Measurements from ENCODE around the gene BRS3. TPM values are rescaled to one million over a fixed set of nuclear protein-coding genes. Genes with fewer than 3 reads are reported as not detected.

BRS3 gene
- total RNA-seq, 1 experiment from 2014 or later: not detected

- H3K9ac ChIP-seq (ENCODE audit: low read length): no peak overlapping the region
- no peaks in the 10 kb centered on the region for H3K9me3 ChIP-seq (ENCODE audit: low read length)
- intact Hi-C loops (cut with micrococcal nuclease): loop anchor here (1.0 to 5.0 kb wide), 2 partner anchors 58 to 173 kb away; no protein-coding TSS in a partner anchor
- ATAC-seq (0 out of 2 replicates have a peak, but pooled peaks have one; percentile 27), DNase-seq (no peak)
- BruUV-seq (replicated peaks): no TSS peak
- no peaks in the 10 kb centered on the region for H3K9me2 ChIP-seq (replicated peaks; ENCODE audit: low read length)
- H2AFZ ChIP-seq (ENCODE audit: low read length): no peak overlapping the region
- H3K27me3 ChIP-seq (ENCODE audit: low read length): no peaks in the 10 kb centered on the region
- POLR2A ChIA-PET (ENCODE audit: unreplicated experiment): no interaction called here
- H3K79me2 ChIP-seq (ENCODE audit: low read length): no peaks in the 10 kb centered on the region
- H4K20me1 ChIP-seq (ENCODE audit: low read length): no peaks in the 10 kb centered on the region
- no peak overlapping the region for H3K4me2 ChIP-seq (ENCODE audit: low read length)
- no peak overlapping the region for H3K27ac ChIP-seq (ENCODE audit: low read length)
- TF ChIP-seq EZH2 (IDR thresholded peaks at IDR 0.05; ENCODE audit: low read length, unreplicated experiment) (no peak), CTCF (conservative IDR thresholded peaks at IDR 0.05; ENCODE audit: low read depth, low read length) (peak; percentile 26; the same call in 1 of the 2 replicates), EZH2phosphoT487 (IDR thresholded peaks at IDR 0.05; ENCODE audit: borderline replicate concordance, low read length) (no peak)
- H3F3A ChIP-seq (ENCODE audit: low read length, unreplicated experiment): no peaks in the 10 kb centered on the region
- CTCF ChIA-PET: no interaction called here
- no peaks in the 10 kb centered on the region for H3K36me3 ChIP-seq (ENCODE audit: low read depth, low read length)
- no peak overlapping the region for H3K4me3 ChIP-seq (ENCODE audit: low read length)
- H3K4me1 ChIP-seq (ENCODE audit: insufficient read depth, low read length): 0 out of 2 replicates have a peak, but pooled peaks cover 4% of the 10 kb centered on the region
Observed at GRCh38 chrX:136519069-136519468, 31.3 kb downstream of the BRS3 start.

GRCh38 chrX:136523770-136524169 is 36.0 kb downstream of the BRS3 start:
- CTCF ChIA-PET: interaction anchor here (0.6 kb wide), 1 partner anchor 51 kb away, joined by 3 read pairs; no protein-coding TSS in a partner anchor
- H4K20me1 ChIP-seq (ENCODE audit: low read length): no peaks in the 10 kb centered on the region
- no peaks in the 10 kb centered on the region for H3K9me2 ChIP-seq (replicated peaks; ENCODE audit: low read length)
- TF ChIP-seq CTCF (conservative IDR thresholded peaks at IDR 0.05; ENCODE audit: low read depth, low read length): no peak
- TF ChIP-seq EZH2phosphoT487 (IDR thresholded peaks at IDR 0.05; ENCODE audit: borderline replicate concordance, low read length): no peak
- no peaks in the 10 kb centered on the region for H3K9me3 ChIP-seq (ENCODE audit: low read length)
- no peaks in the 10 kb centered on the region for H3K79me2 ChIP-seq (ENCODE audit: low read length)
- no peak overlapping the region for H3K9ac ChIP-seq (ENCODE audit: low read length)
- DNase-seq (no peak), ATAC-seq (peak; percentile 66)
- no peak overlapping the region for H3K4me2 ChIP-seq (ENCODE audit: low read length)
- no peak overlapping the region for H3K27ac ChIP-seq (ENCODE audit: low read length)
- no peak overlapping the region for H3K4me3 ChIP-seq (ENCODE audit: low read length)
- H2AFZ ChIP-seq (ENCODE audit: low read length): no peak overlapping the region
- H3K4me1 ChIP-seq (ENCODE audit: insufficient read depth, low read length): peaks cover 38% of the 10 kb centered on the region
- H3K27me3 ChIP-seq (ENCODE audit: low read length): no peaks in the 10 kb centered on the region
- intact Hi-C loops (cut with micrococcal nuclease): no loop called here
- POLR2A ChIA-PET (ENCODE audit: unreplicated experiment): no interaction called here
- no peaks in the 10 kb centered on the region for H3K36me3 ChIP-seq (ENCODE audit: low read depth, low read length)
- no peaks in the 10 kb centered on the region for H3F3A ChIP-seq (ENCODE audit: low read length, unreplicated experiment)
- BruUV-seq (replicated peaks): no TSS peak

Data from PC-3 (cell line).